Neural crest cell (in vitro differentiated cells): ENCODE measurements around the gene TRABD2B. TPM values are rescaled to one million over a fixed set of nuclear protein-coding genes. Genes with fewer than 3 reads are reported as not detected.
A peak's percentile ranks its signal among the peaks of the same experiment; 100 is the strongest.

ENCODE experiments used
- DNase-seq: peaks from one replicate; pipeline ENCODE4 v3.0.0; 2021; ENCODE audit warnings: low read depth, mixed read lengths, low spot score
- H3K27ac Mint-ChIP-seq: one replicate; pipeline ENCODE4 v1.8.0; 2021; ENCODE audit warnings: mild to moderate bottlenecking, mixed read lengths; ENCODE audit not compliant: unreplicated experiment
- H3K27me3 Mint-ChIP-seq: 2 replicates; pipeline ENCODE4 v1.8.0; 2021; ENCODE audit warnings: low read depth, mild to moderate bottlenecking, mixed read lengths
- H3K36me3 Mint-ChIP-seq: 2 replicates; pipeline ENCODE4 v1.8.0; 2021; ENCODE audit warnings: low read depth, mild to moderate bottlenecking, mixed read lengths
- H3K4me1 Mint-ChIP-seq: 2 replicates; pipeline ENCODE4 v1.8.0; 2021; ENCODE audit warnings: mixed read lengths
- H3K4me3 Mint-ChIP-seq: one replicate; pipeline ENCODE4 v1.8.0; 2021; ENCODE audit warnings: mild to moderate bottlenecking, mixed read lengths
- H3K9me3 Mint-ChIP-seq: 2 replicates; pipeline ENCODE4 v1.8.0; 2021; ENCODE audit warnings: mixed read lengths
- CTCF ChIP-seq: fragments of 200-600 bp; sonication (generic); conservative IDR thresholded peaks from 2 replicates; pipeline ENCODE4 v1.5.0; 2021; ENCODE audit warnings: antibody characterized with exemption, mild to moderate bottlenecking
- total RNA-seq: library from RNA; stranded (reverse); gene quantifications from 2 replicates; pipeline ENCODE4 v1.2.1, GENCODE V29; 2021

TRABD2B gene
- total RNA-seq, 1 donor from 2014 or later, result 0.49 TPM

GRCh38 chr1:47720111-47720510, 277.1 kb downstream of the TRABD2B start:
- Mint-ChIP-seq H3K9me3 (no peaks in the 10 kb centered on the region), H3K27me3 (peaks cover 91% of the 10 kb centered on the region), H3K4me3 (no peak overlapping the region), H3K36me3 (no peaks in the 10 kb centered on the region), H3K4me1 (peaks cover 20% of the 10 kb centered on the region), H3K27ac (no peak overlapping the region)
- TF ChIP-seq CTCF, result no peak
- DNase-seq, result no peak

- no peak overlapping the region for H3K27ac Mint-ChIP-seq
Observed at GRCh38 chr1:47717341-47717740, 279.8 kb downstream of the TRABD2B start.

GRCh38 chr1:47713975-47714767, 283.0 kb downstream of the TRABD2B start:
- no peak overlapping the region for H3K27ac Mint-ChIP-seq
- no peak for TF ChIP-seq CTCF
- H3K4me1 Mint-ChIP-seq, result peaks cover 23% of the 10 kb centered on the region
- peaks cover 97% of the 10 kb centered on the region for H3K27me3 Mint-ChIP-seq
- DNase-seq, result no peak
- no peaks in the 10 kb centered on the region for H3K36me3 Mint-ChIP-seq
- no peak overlapping the region for H3K4me3 Mint-ChIP-seq
- H3K9me3 Mint-ChIP-seq, result no peaks in the 10 kb centered on the region

More at GRCh38 chr1:47717341-47717740, 279.8 kb downstream of the TRABD2B start:
- Mint-ChIP-seq H3K4me1 (peaks cover 31% of the 10 kb centered on the region), H3K27me3 (peaks cover 94% of the 10 kb centered on the region), H3K36me3 (no peaks in the 10 kb centered on the region), H3K9me3 (no peaks in the 10 kb centered on the region), H3K4me3 (no peak overlapping the region)
- DNase-seq, result no peak
- TF ChIP-seq CTCF, result no peak

- no peak overlapping the region for H3K27ac Mint-ChIP-seq
- no peak overlapping the region for H3K4me3 Mint-ChIP-seq
- H3K36me3 Mint-ChIP-seq, result no peaks in the 10 kb centered on the region
- no peak for DNase-seq
- peaks cover 23% of the 10 kb centered on the region for H3K4me1 Mint-ChIP-seq
- H3K27me3 Mint-ChIP-seq, result peaks cover 99% of the 10 kb centered on the region
- H3K9me3 Mint-ChIP-seq, result no peaks in the 10 kb centered on the region
- no peak for TF ChIP-seq CTCF
Observed at GRCh38 chr1:47713333-47713953, 283.7 kb downstream of the TRABD2B start.

- peaks cover 98% of the 10 kb centered on the region for H3K27me3 Mint-ChIP-seq
- H3K27ac Mint-ChIP-seq, result no peak overlapping the region
- peak overlapping the region; percentile 25 for H3K4me3 Mint-ChIP-seq
- no peaks in the 10 kb centered on the region for H3K9me3 Mint-ChIP-seq
- DNase-seq, result no peak
- no peaks in the 10 kb centered on the region for H3K36me3 Mint-ChIP-seq
- TF ChIP-seq CTCF, result no peak
- H3K4me1 Mint-ChIP-seq, result peaks cover 29% of the 10 kb centered on the region
Observed at GRCh38 chr1:47712596-47713299, 284.4 kb downstream of the TRABD2B start.
